Vagina (tissue), 2 donors: Measurements from ENCODE around the gene MRPL52. TPM values are rescaled to one million over a fixed set of nuclear protein-coding genes. Genes with fewer than 3 reads are reported as not detected.

Experiments used
- DNase-seq, 2 donors: peaks; one replicate each; pipeline ENCODE4 v3.0.0-alpha.2; 2017; ENCODE audit errors: extremely low spot score in 2 of 2
- H3K27ac ChIP-seq: fragments of 200-600 bp; sonication (generic); one replicate; pipeline ENCODE4 v1.5.1; 2019
- H3K27me3 ChIP-seq: fragments of 200-600 bp; sonication (generic); one replicate; pipeline ENCODE4 v1.5.1; 2019
- H3K36me3 ChIP-seq, 2 donors: fragments of 200-600 bp; sonication (generic); one replicate each; pipeline ENCODE4 v1.5.1; 2017 to 2019
- H3K4me1 ChIP-seq: fragments of 200-600 bp; sonication (generic); one replicate; pipeline ENCODE4 v1.5.1; 2019
- H3K4me3 ChIP-seq, 2 donors: fragments of 200-600 bp; sonication (generic); 1 replicate in 1 of 2; 2 replicates in 1 of 2; pipeline ENCODE4 v1.5.1; 2016 to 2019
- H3K9me3 ChIP-seq: fragments of 200-600 bp; sonication (generic); one replicate; pipeline ENCODE4 v1.5.1; 2019
- POLR2A ChIP-seq, 2 donors: fragments of 450-650 bp; IDR thresholded peaks; one replicate each; pipeline ENCODE4 v1.6.1; 2017; ENCODE audit warnings: antibody characterized with exemption in 2 of 2, mild to moderate bottlenecking in 2 of 2, moderate library complexity in 2 of 2
- POLR2AphosphoS5 ChIP-seq, 2 donors: sonication (generic); formaldehyde crosslinking; IDR thresholded peaks; one replicate each; pipeline ENCODE4 v1.9.0; 2017; ENCODE audit warnings: antibody characterized with exemption in 2 of 2, mild to moderate bottlenecking in 2 of 2, low read depth in 1 of 2; ENCODE audit not compliant: insufficient read depth in 1 of 2
- intact Hi-C: fragments of 100-400 bp; cut with DNase I; formaldehyde crosslinking; loops from one replicate; pipeline ENCODE4 v1.15.1; 2023
- total RNA-seq: library from RNA; depleted of rRNA; stranded (reverse); fragments of >200 nt; gene quantifications from one replicate; pipeline ENCODE4 v1.2.3, GENCODE V29; 2016
- TF ChIP-seq, protein P1 (sequence below), 3 experiments: fragments of 450-650 bp in 2 of 3; fragments of 200-600 bp in 1 of 3; sonication (generic) in 1 of 3; IDR thresholded peaks; one replicate each; pipeline ENCODE4 v1.5.1; 2017 to 2019; ENCODE audit warnings: antibody characterized with exemption in 3 of 3, mild to moderate bottlenecking in 2 of 3, moderate library complexity in 2 of 3

Gene MRPL52
- total RNA-seq, 1 donor from 2014 or later: 68.0 TPM

DNA sequence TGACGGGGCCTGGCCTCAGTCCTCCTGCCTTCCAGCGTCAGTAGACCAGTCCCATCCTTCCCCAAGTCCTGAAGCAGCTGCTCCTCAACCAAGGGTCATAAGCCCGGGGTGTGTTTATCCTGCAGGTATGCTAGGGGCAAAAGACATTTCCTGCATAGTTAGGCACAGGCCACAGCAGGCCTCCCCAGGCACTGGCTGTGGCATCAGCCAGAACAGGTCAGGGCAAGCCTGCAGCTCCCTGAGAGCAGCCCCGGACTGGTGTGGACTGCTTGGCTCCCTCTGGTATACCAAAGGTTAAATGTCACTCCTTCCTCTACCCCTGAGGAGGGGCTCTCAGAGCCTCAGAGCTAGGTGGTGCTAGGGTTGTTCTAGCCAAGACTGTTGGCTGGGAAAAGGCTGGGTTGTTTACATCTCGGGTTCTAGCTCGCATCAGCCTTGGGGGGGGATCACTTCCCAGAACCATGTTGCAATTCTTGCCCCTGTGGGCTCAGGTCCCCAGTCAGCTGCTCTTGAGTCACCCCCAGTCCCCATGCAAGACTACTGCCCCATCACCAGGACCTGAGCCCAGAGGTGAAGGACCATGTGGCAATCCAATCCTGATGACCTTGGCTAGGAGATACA lies 9.6 kb downstream of the MRPL52 start:
- peak overlapping the region; percentile 77 to 96 for H3K4me3 ChIP-seq

DNA sequence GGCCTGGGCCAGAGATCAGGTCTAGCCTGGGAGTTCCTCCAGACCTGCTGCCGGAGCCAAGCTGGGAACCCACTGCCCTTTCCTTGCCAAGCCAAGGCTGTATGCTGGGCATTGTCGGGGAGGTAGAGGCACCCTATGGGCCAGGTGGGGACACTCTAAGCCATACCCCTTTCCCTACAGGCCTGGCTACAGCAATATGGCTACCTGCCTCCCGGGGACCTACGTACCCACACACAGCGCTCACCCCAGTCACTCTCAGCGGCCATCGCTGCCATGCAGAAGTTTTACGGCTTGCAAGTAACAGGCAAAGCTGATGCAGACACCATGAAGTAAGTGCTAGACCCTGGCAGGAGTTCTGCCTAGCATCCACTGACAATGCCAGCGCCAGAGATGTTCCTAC lies 11.6 kb downstream of the MRPL52 start:
- Histone ChIP-seq H3K4me1 (peaks cover 83% of the 10 kb centered on the region), H3K36me3 (peaks cover 6 to 56% of the 10 kb centered on the region in 2 donors), H3K27me3 (no peaks in the 10 kb centered on the region), H3K27ac (peak overlapping the region; percentile 96), H3K4me3 (no peak overlapping the region), H3K9me3 (no peaks in the 10 kb centered on the region)
- intact Hi-C loops: no loop called here
- TF ChIP-seq POLR2A (IDR thresholded peaks at IDR 0.05) (no peak), POLR2AphosphoS5 (IDR thresholded peaks at IDR 0.05; ENCODE audit: insufficient read depth in 1 of 2, low read depth in 1 of 2) (no peak)
- TF ChIP-seq, protein P1, sequence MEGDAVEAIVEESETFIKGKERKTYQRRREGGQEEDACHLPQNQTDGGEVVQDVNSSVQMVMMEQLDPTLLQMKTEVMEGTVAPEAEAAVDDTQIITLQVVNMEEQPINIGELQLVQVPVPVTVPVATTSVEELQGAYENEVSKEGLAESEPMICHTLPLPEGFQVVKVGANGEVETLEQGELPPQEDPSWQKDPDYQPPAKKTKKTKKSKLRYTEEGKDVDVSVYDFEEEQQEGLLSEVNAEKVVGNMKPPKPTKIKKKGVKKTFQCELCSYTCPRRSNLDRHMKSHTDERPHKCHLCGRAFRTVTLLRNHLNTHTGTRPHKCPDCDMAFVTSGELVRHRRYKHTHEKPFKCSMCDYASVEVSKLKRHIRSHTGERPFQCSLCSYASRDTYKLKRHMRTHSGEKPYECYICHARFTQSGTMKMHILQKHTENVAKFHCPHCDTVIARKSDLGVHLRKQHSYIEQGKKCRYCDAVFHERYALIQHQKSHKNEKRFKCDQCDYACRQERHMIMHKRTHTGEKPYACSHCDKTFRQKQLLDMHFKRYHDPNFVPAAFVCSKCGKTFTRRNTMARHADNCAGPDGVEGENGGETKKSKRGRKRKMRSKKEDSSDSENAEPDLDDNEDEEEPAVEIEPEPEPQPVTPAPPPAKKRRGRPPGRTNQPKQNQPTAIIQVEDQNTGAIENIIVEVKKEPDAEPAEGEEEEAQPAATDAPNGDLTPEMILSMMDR (IDR thresholded peaks at IDR 0.05): no peak
- no peak for DNase-seq

More for the DNA sequence above, 9.6 kb downstream of the MRPL52 start:
- intact Hi-C loops: no loop called here
- no peak for DNase-seq
- Histone ChIP-seq H3K9me3 (no peaks in the 10 kb centered on the region), H3K4me1 (peaks cover 70% of the 10 kb centered on the region), H3K27ac (peak overlapping the region; percentile 96), H3K36me3 (peaks cover 0 to 37% of the 10 kb centered on the region in 2 donors), H3K27me3 (no peaks in the 10 kb centered on the region)
- TF ChIP-seq POLR2AphosphoS5 (IDR thresholded peaks at IDR 0.05; ENCODE audit: insufficient read depth in 1 of 2, low read depth in 1 of 2): peak in 1 of 2 donors; percentile 75
- no peak for TF ChIP-seq POLR2A (IDR thresholded peaks at IDR 0.05)

DNA sequence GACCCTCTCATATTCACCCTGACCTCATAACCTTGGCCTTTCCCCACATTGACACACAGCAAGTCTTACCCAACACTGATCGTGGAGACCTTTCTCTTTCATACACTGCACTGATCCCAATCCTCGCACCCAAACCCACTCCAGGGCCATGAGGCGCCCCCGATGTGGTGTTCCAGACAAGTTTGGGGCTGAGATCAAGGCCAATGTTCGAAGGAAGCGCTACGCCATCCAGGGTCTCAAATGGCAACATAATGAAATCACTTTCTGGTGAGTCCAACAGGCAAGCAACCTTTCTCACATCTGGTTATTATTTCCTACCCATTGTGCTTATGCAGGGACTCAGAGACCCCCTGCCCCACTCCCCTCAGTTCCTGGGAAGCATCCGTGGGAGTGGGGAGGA lies 12.1 kb downstream of the MRPL52 start:
- intact Hi-C loops: no loop called here
- Histone ChIP-seq H3K4me3 (no peak overlapping the region), H3K27ac (peak overlapping the region; percentile 96), H3K27me3 (no peaks in the 10 kb centered on the region), H3K9me3 (no peaks in the 10 kb centered on the region), H3K36me3 (peaks cover 6 to 60% of the 10 kb centered on the region in 2 donors), H3K4me1 (peaks cover 87% of the 10 kb centered on the region)
- DNase-seq: no peak
- TF ChIP-seq, protein P1 (IDR thresholded peaks at IDR 0.05): no peak
- TF ChIP-seq POLR2AphosphoS5 (IDR thresholded peaks at IDR 0.05; ENCODE audit: insufficient read depth in 1 of 2, low read depth in 1 of 2) (no peak), POLR2A (IDR thresholded peaks at IDR 0.05) (no peak)

DNA sequence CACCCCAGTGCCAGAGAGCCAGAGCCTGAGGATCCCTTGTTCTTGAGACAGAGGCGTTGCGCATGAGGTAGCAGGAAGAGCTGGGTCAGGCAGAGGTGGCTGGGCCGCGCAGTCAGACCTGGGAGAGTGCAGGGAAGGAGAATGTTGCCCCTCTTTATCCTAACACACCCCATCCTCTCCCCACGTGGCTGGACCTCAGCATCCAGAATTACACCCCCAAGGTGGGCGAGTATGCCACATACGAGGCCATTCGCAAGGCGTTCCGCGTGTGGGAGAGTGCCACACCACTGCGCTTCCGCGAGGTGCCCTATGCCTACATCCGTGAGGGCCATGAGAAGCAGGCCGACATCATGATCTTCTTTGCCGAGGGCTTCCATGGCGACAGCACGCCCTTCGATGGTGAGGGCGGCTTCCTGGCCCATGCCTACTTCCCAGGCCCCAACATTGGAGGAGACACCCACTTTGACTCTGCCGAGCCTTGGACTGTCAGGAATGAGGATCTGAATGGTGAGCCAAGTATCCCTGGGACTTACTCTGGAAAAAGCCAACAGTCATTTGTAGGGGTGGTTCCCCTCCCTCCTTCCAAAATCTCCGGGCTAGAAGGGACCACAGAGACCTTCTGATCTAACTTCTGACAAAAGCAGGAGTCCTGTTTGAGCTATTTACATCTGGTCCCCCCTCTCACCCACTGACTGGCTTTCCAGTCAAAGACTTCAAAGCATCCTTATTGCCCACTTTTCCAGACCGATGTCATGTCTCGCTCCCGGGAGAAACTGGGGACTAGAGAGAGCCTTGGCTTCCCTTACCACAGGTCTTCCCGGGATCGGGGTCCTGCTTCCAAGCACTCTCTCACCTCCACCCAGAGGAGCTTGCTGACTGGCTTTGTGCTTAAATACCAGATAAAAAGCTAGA lies 12.8 kb downstream of the MRPL52 start:
- Histone ChIP-seq H3K27ac (peak overlapping the region; percentile 96), H3K36me3 (peaks cover 6 to 64% of the 10 kb centered on the region in 2 donors), H3K4me3 (no peak overlapping the region), H3K27me3 (no peaks in the 10 kb centered on the region), H3K4me1 (peaks cover 94% of the 10 kb centered on the region), H3K9me3 (no peaks in the 10 kb centered on the region)
- TF ChIP-seq POLR2AphosphoS5 (IDR thresholded peaks at IDR 0.05; ENCODE audit: insufficient read depth in 1 of 2, low read depth in 1 of 2): peak in 1 of 2 donors; percentile 14
- TF ChIP-seq, protein P1 (IDR thresholded peaks at IDR 0.05): no peak
- DNase-seq: no peak
- intact Hi-C loops: no loop called here

DNA sequence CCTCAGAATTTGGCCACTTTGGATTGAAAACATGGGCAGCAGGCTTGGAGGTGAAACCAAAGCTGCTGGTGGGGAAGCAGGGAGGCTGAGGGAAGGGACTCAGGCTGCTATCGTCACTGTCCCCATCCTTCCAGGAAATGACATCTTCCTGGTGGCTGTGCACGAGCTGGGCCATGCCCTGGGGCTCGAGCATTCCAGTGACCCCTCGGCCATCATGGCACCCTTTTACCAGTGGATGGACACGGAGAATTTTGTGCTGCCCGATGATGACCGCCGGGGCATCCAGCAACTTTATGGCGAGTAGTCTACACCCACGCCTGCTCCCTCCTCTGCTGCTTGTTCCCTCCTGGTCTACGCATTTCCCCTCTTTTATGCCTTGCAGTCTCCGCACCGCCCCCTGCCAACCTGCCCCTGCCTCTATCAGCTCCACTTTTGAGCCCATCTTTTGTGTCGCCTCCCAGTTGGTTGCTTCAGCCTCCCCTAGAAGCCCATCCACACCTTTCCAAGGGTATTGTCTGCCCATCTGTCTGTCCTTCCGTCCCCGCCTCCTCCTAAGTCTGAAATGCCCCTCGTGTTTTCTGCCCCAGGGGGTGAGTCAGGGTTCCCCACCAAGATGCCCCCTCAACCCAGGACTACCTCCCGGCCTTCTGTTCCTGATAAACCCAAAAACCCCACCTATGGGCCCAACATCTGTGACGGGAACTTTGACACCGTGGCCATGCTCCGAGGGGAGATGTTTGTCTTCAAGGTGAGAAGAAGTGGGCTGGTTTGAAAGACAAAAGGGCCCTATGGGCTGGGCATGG lies 13.6 kb downstream of the MRPL52 start:
- H3K4me3 ChIP-seq: no peak overlapping the region
- intact Hi-C loops: no loop called here
- peak overlapping the region; percentile 96 for H3K27ac ChIP-seq
- no peak for DNase-seq
- TF ChIP-seq POLR2A (IDR thresholded peaks at IDR 0.05) (no peak), POLR2AphosphoS5 (IDR thresholded peaks at IDR 0.05; ENCODE audit: insufficient read depth in 1 of 2, low read depth in 1 of 2) (no peak)
- TF ChIP-seq, protein P1 (IDR thresholded peaks at IDR 0.05): no peak
- no peaks in the 10 kb centered on the region for H3K27me3 ChIP-seq
- H3K4me1 ChIP-seq: peaks cover 99% of the 10 kb centered on the region
- H3K36me3 ChIP-seq: peaks cover 6 to 64% of the 10 kb centered on the region in 2 donors
- no peaks in the 10 kb centered on the region for H3K9me3 ChIP-seq
